Uterus (tissue), 2 donors: ENCODE measurements around the gene NUTM1.

Experiments used
- CTCF ChIP-seq, 4 experiments: fragments of 200-600 bp in 2 of 4; fragments of 450-650 bp in 2 of 4; sonication (generic) in 2 of 4; IDR thresholded peaks; one replicate each; pipeline ENCODE4 v1.5.1; 2016 to 2019; ENCODE audit warnings: antibody characterized with exemption in 4 of 4, mild to moderate bottlenecking in 2 of 4, moderate library complexity in 1 of 4
- POLR2A ChIP-seq, 2 donors: fragments of 450-650 bp; IDR thresholded peaks; one replicate each; pipeline ENCODE4 v1.6.1; 2016; ENCODE audit warnings: antibody characterized with exemption in 2 of 2, mild to moderate bottlenecking in 1 of 2, moderate library complexity in 1 of 2

DNA sequence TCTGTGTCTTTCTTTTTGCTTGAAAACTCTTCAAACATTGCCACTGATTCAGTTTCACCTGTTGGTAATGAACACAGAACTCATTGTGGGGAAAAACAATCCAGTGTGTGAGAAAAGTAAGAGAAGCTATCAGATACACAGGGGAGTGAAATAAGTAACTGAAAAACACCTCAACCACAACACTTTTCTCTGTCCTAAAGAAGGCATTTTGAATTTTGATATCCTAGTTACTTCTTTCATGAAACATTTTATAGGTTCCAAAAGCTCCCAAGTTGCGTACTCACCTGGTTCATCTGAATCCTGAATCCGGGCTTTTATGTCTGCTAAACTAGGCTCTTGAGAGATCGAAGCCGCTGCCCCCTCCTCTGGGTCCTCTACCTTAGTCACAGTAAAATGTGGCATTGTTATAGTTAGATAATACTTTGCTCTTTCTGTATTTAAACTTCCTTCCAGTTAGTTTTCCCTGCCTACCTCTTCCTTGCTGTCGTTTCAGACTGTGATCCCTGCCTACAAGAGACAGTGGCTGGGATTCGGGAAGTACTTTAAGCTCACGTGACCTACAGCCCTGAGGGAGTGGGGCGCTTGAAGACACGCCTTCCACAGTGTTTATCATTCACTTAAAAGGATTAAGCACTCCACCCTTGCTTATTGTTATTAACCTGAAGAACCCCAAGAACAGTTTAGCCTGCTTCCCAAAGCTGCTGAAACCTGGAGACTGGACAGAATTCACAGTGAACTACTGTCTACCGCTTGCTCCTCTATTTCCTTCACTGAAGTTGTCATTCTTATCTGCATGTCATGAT lies 24.6 kb upstream of the NUTM1 start:
- TF ChIP-seq CTCF (IDR thresholded peaks at IDR 0.05) = no peak
- peak; percentile 23 to 83 for TF ChIP-seq POLR2A (IDR thresholded peaks at IDR 0.05)
